Activated naive CD4-positive, alpha-beta T cell treated with Interleukin-2 at 50 U/mL for 16 hours (primary cell): ENCODE results near the gene TBC1D14.

Source experiments
- DNase-seq: peaks from one replicate; pipeline ENCODE4 v3.0.0-alpha.2; 2020

The TBC1D14 gene, protein sequence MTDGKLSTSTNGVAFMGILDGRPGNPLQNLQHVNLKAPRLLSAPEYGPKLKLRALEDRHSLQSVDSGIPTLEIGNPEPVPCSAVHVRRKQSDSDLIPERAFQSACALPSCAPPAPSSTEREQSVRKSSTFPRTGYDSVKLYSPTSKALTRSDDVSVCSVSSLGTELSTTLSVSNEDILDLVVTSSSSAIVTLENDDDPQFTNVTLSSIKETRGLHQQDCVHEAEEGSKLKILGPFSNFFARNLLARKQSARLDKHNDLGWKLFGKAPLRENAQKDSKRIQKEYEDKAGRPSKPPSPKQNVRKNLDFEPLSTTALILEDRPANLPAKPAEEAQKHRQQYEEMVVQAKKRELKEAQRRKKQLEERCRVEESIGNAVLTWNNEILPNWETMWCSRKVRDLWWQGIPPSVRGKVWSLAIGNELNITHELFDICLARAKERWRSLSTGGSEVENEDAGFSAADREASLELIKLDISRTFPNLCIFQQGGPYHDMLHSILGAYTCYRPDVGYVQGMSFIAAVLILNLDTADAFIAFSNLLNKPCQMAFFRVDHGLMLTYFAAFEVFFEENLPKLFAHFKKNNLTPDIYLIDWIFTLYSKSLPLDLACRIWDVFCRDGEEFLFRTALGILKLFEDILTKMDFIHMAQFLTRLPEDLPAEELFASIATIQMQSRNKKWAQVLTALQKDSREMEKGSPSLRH

DNA sequence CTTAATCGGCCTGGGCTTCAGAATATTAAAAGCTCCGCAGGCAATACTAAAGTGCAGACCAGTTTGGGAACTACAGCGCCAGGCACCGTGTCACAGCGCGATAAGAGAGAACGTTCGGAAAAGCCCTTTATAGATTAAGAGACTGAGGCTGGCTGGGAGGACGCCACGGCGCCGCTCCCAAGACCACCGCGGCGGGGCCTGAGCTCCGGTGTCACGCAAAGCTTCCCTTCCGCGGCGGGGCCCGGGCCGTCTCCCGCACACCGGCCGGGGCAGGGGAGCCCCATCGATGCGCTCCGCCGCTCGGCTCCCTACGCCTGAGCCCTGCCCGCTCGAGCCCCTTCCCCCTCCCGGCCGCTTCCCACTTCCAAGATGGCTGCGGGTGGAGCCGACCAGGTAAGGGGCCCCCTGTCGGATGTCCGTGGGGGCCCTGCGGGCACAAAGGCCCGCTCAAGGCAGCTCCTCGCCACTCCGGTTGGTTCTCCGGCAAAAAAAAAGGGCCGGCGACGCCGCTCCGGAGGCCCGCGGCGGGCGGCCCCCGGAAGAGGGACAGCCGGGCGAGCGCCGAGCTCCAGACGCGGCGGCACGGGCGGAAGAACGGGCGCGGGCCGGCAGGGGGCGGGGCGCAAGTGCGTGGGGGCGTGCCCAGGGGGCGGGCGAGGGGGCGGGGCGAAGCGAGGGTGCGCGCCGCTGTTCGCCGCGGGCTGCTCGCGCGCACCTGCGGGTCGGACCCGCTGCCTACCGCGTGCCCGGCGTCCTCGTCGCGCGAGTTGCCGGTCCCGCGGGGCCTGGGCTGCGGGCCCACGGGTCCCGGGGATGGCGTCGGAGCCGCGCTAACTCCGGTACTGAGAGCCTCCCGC is at the start of gene TBC1D14:
TSS of gene TBC1D14 (plus strand) at position 714 of the 857 bp plus-strand sequence. CDS start 13,564 bp downstream, outside the sequence.
- DNase-seq = peak; percentile 87

DNA sequence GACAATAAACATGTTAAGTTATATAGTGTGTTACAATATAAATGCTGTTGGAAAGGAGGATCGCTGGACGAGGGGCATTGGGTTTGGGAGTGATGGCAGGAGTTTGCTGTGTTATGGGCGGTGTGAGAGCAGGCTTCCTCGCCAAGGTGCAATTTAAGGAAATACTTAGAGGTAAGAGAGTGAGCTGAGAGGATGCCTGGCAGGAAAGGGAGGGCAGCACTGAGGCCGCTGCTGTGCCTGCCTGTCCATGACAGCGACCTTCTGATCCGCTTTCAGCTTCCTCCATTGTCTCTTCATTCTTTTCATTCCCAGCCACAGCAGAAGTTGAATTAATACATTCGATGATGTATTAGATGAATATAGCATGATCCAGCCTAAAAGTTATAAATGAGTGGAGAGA is 41.2 kb upstream of the TBC1D14 start:
- no peak for DNase-seq

DNA sequence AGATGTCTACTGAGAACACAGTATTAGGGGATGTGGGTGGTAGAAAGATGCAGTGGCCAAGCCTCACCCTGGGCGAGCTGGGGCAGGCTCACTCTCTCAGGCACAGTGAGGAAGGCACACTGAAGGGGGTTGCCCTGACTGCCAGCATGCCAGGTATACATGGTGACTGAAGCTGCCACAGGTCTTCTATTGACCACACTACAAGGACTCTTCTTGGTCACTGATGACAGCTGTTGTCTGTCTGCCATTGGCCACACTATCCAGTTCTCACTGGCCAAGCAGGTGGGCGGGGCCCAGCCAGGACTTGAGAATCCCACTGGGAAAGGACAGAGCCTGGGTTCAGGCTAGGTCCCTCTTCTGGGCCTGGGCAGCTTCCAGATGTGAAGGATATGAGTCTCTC is 39.7 kb upstream of the TBC1D14 start:
- DNase-seq = no peak

DNA sequence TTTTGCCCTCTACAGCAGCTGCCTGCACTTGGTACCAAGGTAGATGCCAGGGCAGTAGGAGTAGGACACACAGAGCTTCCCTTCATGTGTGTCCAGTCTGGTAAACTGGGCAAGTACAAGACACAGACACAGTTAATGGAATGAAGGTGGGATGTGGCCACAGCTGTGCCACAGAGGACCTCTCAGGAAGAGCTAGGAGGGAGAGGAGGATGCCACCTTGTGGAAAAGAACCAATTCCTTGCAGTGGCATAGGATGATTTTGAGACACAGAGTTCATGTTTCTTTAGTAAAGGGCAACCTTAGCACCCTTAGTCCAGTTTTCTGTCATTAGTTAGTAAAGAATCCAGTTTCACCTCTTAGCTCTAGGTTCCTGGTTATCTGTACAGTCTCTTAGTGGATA is 36.3 kb upstream of the TBC1D14 start:
- DNase-seq = no peak

DNA sequence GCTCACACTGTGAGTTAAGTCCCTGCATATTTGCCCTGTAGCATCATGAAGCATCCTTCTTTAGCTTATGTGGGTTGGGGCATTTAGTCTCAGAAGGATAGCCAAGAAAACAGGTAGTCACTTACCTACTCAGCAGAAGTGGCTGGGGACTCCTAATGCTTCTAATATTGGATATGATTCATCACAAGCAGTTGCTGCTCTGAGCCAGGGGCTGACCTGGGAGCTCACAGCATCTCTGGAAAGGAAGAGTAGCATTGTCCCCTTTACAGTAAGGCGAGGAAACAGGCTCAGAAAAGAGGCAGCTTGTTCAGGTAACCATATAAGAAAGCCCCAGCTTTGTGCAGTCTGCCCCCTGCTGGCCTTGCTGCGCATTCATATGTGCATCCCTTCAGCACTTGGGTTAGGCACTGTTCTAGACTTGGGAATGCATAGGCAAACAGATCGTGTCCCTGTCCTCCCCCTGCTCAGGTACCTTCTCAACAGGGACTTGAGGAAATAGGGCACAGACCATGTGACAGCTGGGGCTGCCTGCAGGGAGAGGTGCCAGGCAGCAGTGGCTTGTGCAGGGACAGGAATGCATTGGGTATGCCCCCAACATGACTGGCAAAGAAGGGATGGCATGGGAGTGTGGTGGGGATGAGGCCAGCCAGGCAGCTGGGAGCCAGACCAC is 35.7 kb upstream of the TBC1D14 start:
- DNase-seq = peak; percentile 81

DNA sequence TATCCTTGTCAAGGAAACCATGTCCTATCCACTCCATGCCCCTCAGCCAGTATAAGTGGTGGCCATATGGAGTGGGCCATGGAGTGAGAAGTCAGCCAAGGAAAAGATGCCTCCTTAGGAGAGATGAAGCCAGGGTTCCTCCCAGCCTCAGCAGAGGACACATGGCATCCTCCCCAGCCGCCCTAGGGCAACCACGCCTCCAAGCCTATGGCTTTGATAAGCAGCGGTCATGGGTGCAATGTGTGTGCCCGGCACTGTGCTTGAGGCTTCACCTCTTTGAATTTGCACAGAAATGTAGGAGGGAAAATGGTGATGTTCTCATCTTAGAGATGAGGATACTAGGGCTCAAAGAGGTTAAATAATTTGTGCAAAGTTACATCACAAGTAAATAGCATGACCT is 34.6 kb upstream of the TBC1D14 start:
- DNase-seq = no peak

DNA sequence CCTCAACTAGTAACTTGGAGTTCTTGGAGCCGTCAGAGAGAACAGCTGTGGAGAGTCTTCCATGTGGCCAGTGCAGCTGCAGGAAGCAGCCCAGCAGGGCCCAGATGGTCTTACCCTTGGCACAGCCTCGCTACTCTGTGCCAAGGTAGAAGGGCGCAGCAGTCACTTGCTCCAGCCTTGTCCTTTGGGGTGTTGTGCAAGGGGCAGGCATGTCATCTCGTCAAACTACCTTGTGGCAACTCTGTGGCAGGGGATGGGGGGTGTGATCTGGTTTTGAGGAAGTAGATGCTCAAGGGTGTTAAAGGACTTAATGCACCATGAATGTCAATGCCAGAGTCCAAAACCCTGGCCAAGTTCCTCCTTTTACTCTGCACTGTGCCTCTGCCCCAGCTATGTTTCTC is 34.2 kb upstream of the TBC1D14 start:
- DNase-seq = no peak

DNA sequence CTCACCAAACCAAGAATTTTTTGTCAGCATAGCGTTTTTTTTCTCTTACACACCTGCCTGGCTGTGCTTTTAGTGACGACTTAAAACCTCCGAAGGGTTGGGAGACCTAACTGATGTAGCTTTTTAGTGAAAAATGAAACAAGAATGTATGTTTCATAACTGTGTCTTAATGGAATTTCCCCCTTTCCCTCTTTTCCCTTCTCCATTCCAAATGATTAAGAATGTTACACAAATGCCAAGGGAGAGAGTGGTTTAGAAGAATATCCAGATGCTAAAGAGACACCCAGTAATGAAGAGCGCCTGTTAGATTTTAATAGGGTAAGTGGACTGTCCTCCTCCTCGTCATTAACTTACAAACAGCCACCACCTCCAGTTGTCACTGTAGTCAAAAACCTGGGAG is 33.2 kb upstream of the TBC1D14 start:
- no peak for DNase-seq

DNA sequence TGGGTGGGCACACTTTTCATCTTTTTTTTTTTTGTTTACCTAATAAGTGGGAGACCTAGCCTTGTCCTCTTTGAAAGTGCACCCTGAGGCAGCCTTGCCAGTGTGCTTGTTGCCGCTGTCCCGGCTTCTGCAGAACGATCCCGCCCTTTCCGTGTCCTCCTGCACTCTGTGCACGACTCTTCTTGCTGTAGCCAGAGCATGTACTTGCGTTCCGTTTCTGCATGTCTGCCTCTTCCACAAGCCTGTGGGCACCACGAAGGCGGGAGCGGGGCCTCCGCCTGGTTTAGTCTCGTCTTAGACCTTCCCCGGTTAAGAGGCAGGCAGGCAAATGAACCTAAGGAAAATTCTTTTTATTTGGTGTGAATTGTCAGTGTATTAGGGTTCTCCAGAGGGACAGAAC is 32.6 kb upstream of the TBC1D14 start:
- no peak for DNase-seq

DNA sequence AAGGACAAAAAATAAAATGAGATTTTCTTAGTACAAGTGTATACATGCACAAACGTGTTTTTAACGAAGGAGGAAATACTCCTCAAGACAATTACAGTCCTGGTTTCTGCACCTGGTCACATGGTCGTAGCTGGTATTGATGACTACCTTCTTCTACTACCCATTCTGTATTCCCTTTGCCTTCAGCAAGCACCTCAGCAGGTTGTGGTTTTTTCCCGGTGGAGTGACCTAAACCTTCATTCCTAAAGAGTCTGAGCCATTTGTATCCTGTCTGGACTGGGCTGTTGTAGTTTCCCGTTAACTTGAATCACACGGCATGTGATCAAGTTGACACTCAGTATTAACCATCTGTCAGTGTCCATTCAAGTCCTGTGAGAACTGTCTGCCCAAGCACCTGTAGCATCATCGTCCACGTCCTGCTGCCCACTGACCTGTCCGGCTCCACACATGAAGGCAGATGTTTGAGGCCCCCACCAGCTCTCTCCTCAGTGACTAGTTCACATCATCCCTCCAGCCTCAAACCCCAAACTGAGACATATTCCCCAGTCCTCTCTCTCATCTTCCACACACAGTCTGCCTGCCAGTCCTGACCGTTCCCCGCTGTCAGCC is 31.1 kb upstream of the TBC1D14 start:
- no peak for DNase-seq

DNA sequence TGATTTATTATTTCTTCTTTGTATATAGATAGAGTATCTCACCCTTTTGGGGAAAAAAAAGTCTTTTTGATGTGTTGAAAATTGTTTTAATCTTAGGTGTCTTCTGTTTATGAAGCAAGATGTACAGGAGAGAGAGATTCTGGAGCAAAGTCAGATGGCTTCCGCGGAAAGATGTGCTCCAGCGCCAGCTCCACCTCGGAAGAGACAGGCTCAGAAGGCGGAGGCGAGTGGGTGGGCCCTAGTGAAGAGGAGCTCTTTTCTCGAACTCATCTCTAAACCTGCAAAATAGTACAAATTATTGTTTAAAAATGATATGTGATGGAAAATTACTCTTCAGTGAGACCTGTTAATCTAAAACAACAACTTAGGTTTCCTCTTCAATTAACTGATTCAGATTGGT is 28.9 kb upstream of the TBC1D14 start:
- no peak for DNase-seq

DNA sequence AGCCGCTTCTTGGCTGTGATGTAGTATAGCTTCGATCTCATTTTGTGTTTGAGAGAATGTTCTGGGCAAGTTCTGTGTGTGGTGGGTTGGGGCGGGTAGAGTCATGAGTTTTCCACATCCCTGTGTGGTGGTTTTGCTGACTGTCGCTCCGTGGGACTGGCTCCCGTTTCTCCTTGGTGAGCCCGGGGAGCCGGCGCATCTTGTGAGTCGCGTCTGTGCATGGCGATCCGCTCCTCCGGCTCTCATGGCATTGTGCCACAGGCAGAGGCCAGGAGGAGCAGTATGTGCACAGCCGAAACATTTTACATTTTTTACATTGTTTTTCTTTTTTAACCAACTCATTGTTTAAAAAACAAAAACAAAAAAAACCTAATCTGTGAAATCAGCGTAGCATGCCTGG is 27.7 kb upstream of the TBC1D14 start:
- DNase-seq = no peak

DNA sequence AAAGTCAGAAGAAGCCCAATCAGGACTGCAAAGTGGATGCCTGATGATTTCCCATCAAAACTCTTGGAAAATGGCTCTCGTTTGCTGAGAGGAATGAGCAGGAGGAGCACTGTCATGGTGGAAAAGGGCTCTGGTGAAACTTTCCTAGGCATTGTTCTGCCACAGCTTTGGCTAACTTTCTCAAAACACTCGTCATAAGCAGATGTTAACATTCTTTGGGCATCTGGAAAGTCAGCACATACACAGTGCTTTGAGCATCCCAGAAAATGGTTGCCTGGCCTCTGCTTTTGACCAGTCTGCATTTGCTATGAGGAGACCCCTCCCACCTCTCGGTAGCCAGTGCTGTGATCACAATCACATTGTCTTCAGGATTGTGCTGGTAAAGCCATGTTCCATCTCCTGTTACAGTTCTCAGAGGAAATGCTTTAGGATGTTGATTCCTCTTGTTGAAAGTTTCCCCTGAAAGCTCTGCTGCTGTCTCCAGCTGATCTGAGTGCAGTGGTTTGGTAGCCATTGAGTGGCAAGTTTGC is 25.2 kb upstream of the TBC1D14 start:
- no peak for DNase-seq

DNA sequence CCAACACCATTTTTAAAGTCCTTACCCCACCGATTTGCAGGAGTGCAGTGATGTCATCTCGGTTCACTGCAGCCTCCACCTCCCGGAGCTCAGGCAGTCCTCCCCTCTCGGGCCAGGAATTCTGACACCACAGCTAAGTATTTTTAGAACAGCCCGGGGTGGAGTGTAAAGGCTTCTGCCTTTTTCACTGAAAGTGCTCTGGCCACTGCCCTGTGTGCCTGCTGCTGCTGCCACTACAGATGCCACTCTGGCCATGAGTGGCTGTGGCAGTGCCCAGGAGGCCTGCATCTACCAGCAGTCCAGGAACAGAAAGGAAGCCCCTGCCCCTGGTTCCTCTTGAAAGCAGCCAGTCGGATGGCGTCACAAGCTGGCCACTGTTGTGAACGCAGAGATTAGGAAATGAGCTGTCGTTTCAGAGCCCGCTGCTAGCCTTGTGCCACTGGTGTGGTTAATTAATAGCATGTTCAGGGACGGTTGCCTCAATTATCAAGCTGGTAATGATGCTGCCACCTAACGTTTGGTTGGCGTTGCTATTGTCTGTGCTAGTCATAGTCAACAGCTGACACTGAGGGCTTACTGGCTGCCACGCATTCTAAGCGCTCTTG is 23.6 kb upstream of the TBC1D14 start:
- DNase-seq = no peak

DNA sequence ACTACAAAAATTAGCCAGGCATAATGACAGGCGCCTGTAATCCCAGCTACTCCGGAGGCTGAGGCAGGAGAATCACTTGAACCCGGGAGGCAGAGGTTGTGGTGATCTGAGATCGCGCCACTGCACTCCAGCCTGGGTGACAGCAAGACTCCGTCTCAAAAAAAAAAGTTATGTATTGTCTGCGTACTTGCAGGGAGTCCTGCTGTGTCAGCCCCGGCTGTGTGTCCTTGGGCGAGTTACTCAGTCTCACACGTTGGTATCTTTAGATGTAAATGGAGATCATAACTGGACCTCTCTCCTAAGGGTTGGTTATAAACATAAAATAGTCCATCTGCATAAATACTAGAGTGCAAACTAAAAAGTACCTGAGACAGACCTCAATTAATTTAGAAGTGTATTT is 22.7 kb upstream of the TBC1D14 start:
- DNase-seq = no peak

DNA sequence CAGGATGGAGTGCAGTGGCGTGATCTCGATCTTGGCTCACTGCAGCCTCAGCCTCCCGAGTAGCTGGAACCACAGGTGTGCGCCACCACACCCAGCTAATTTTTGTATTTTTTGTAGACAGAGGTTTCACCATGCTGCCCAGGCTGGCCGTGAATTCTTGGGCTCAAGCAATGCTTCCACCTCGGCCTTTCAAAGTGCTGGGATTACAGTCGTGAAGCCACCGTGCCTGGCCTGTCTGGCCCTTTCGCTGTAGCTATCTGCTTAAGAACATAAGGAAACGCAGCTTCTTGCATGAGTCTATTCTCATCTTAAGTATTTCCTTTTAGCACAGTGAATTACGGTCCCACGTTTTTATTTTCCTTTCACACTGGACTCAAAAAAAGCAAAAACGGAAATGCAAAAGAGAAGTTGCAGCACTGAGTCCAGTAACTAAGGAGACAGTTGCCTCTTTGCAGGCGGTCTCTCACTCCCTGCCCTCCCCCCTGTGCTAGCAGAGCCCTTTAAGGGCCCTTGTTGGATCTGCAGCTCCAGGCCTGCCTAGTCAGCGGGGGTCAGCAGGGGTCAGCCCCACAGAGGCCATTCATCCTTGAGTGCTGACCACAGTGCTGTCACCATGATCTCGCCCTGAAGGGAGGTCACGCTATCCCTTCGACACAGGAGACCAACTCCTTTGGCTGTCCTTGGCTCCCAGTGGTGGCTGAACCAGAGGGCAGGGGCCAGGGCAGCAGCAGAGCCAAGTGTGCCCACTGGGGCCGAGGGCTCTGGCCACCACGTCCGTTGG is 21.8 kb upstream of the TBC1D14 start:
- DNase-seq = no peak

DNA sequence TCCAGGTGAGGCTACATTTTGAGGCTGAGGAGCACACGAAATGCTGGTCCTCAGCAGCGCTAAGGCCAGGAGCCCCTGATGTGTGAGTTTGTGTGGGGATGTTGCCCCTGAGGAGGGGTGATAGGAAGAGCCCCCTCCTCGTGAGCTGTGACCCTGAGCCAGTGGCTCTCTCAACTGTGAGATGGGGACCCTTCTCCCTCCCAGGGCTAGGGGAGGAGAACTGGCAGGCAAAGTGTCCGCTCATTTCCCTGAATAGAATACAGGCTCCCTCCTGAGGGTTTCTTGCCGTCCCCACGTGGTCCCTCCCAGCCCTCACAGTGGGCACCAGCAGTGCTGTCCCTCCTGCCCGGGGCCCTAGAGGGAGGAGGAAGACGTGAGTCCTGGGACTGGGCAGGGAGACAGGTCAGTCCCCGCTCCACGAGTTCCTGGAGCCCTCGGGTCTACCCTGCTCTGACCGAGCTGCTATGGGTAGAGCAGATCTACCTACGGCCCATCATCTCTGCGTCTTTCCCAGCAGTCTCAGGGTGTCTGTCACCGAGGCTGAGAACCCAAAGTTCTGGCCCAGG is 21.0 kb upstream of the TBC1D14 start:
- no peak for DNase-seq

DNA sequence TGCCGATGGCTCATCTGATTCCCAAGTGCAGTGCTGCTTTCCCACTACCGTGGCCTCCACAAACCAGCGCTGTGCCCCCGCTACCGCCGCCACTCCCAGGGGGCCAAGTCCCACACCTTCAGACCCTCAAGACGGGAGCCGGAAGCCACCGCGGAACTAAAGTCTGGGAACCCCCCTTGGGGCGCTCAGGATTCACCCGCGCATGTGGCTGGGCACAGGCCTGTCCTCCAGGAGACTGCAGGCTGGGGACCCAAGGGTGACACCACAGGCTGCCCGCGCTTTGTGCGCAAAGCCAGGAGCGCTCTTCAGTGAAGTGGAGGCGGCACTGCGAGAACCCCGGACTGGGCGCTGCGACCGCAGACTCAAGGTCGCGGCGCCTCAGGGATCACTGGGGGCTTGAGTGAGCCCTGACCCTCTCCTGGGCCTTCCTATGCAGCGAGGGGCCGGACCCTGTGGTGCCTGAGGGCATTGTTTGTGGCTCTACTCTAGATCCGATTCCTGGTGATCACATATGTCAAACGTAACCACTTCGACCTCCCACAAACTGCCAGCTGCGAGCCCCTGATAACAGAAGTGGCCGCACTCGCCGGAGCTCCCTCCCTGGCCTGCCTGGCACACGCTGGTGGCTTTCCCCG is 20.4 kb upstream of the TBC1D14 start:
- DNase-seq = no peak

DNA sequence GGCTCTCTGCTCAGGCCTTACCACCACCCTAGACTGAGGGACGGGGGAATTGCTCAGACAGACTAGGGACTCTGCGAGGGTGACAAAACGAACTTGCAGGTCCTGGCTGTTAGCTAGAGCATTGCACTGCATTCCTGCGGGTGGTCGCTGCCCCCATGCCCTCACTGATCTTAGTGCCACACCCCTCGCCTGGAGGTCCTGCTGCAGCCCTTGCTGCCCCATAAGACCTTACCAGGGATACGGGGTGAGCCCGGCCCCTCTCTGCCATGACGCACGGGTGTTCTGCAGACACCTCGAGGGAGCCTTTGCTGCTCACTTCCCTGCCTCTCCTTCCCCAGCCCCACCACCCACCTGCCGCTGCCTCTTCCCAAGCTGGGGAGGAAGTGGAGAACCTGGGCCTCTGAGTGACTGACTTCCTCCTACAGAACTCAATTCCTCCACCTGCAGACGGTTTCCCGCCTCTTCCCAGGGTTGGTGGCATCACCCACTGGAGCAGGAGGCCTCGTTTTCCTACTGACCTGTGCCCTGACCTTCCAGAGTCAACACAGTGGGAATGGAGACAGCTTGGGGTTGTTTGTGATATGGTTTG is 19.8 kb upstream of the TBC1D14 start:
- DNase-seq = no peak

DNA sequence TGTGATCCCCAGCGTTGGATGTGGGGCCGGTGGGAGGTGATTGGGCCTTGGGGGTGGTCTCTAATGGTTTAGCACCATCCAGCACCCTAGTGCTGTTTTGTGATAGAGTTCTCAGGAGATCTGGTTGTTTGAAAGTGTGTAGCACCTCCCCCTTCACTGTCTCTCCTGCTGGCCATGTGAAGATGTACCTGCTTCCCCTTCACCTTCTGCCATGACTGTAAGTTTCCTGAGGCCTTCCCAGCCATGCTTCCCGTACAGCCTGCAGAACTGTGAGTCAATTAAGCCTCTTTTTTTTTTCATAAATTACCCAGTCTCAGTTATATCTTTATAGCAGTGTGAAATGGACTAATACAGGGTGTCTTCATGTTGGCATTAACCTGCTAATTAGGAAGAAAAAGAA is 19.3 kb upstream of the TBC1D14 start:
- no peak for DNase-seq
